Activated CD8-positive, alpha-beta memory T cell treated with anti-CD3 and anti-CD28 coated beads for 24 hours (primary cell): ENCODE results near the gene POGK.
"Not testable (repeated sequence)": the region's sequence is repeated elsewhere in the genome, so short reads cannot be mapped to it uniquely, and the experiment has no call there.

Experiments
- DNase-seq: peaks from one replicate; pipeline ENCODE4 v3.0.0-alpha.2; 2020

POGK gene

GRCh38 chr1:166838766-166839599, at the start of gene POGK:
Gene POGK, plus strand, starts transcription at chr1:166839475. Its CDS starts 1,482 bp downstream, at chr1:166840957.
- peak; percentile 92 for DNase-seq

- DNase-seq, result no peak
These were observed 42.5 kb upstream of the POGK start for GRCh38 chr1:166796620-166797236.

DNA sequence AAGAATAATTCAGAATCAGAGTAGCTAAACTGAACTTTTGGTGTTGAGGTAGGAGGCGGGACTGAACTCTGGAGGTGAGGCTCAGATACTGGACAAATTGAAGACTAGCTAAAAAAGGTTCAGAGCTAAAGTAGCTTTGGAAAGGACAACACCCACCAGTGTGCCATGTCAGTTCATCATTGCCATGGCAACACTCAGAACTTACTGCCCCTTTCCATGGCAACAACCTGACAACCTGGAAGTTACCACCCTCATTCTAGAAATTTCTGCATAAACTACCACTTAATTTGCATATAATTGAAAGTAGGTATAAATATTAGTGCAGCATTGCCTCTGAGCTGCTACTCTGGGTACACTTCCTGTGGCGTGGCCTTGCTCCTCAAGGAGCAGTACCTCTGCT, 30.3 kb upstream of the POGK start:
- no peak for DNase-seq

GRCh38 chr1:166811691-166812090, 27.6 kb upstream of the POGK start:
- no peak for DNase-seq

DNA sequence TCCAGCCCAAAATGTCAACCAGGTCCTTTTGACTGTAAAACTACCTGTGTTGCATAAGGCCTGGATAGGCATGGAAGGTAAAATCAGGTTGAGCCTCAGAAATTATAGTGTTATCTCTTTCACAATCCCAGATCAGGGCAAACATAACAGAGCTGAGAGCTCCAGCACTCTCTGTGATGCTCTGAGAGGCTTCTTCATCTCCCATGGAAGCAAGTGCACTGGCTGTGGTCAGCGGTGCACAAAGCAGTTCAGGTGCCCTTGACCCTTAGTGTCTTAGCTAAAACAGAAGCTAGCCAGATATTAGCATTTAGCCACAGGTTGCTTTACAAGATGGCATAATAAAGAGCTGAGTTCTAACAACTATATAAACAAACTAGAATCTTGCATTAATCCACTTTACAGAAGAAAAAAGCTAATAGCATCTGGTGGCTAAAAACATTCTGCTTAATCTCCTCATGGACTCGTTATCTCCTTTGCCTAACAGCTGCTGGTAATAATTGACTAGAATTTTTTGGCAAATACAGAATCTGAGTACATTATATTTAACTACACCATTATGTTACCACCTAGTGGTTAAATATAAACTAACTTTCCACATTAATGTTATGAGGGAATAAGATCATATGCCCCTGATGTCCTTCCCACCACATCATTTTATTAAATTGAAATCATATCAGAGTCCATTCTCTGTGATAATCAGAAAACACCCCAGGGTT, 25.6 kb upstream of the POGK start:
- no peak for DNase-seq

- no peak for DNase-seq
These were observed 24.7 kb upstream of the POGK start for GRCh38 chr1:166814611-166815010.

DNA sequence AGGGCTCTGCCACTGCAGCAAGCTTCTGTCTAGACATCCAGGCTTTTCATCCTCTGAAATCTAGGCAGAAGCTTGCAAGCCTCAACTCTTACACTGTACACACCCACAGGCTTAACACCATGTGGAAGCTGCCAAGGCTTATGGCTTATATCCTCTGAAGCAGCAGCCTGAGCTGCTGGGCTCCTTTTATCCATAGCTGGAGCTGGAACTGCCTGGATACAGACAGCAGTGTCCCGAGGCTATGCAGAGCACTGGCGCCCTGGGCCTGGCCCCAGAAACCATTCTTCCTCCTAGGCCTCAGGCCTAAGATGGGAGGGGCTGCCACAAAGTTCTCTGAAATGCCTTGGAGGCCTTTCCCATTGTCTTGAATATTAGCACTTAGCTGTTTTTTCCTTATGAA, 19.3 kb upstream of the POGK start:
- no peak for DNase-seq

GRCh38 chr1:166822385-166822784, 16.9 kb upstream of the POGK start:
- no peak for DNase-seq

- no peak for DNase-seq
These were observed 11.8 kb upstream of the POGK start for GRCh38 chr1:166827426-166827825.

DNA sequence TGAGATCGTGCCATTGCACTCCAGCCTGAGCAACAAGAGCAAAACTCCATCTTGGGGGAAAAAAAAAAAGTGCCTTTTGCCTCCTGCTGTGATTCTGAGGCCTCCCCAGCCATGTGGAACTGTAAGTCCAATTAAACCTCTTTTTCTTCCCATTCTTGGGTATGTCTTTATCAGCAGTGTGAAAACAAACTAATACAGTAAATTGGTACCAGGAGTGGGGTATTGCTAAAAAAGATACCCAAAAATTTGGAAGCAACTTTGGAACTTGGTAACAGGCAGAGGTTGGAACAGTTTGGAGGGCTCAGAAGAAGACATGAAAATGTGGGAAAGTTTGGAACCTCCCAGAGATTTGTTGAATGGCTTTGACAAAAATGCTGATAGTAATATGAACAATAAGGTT, 9.5 kb upstream of the POGK start:
- DNase-seq, result not testable (repeated sequence)

- no peak for DNase-seq
These were observed 2.5 kb upstream of the POGK start for GRCh38 chr1:166836733-166837132.

DNA sequence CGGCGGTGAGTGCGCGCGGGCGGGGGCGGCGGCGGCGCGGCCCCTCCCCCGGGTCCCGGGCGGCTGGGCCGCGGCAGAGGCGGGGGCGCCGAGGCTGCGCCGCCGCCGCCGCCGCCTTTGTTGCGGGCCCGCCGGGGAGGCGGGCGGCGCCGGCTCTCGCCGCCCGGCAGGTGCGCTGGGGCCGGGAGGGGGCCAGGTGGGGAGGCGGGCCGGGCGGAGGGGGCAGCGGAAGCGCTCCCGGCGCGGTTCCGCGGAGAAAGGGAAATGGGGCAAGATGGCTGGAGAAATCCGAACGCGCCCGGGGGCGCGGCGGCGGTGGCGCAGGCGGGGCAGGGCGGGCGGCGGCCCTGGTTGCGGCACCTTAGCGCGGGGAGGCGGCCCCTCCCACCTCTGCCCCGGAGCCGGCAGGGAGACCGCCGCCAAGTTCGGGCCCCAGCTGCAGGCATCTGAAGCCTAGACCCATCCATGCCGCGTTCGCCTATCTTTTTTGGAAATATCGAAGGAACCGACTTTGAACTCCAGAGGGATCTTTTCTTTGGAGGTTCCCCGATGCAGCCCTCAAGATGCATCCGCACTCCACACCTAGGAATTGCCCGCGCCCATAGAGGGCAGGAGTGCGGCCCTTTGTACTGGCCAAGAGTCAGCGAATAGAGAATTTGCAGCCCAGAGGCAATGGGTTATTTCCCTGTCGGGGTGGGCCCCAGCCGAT, 479 bp downstream of the POGK start:
- DNase-seq, result peak; percentile 83

DNA sequence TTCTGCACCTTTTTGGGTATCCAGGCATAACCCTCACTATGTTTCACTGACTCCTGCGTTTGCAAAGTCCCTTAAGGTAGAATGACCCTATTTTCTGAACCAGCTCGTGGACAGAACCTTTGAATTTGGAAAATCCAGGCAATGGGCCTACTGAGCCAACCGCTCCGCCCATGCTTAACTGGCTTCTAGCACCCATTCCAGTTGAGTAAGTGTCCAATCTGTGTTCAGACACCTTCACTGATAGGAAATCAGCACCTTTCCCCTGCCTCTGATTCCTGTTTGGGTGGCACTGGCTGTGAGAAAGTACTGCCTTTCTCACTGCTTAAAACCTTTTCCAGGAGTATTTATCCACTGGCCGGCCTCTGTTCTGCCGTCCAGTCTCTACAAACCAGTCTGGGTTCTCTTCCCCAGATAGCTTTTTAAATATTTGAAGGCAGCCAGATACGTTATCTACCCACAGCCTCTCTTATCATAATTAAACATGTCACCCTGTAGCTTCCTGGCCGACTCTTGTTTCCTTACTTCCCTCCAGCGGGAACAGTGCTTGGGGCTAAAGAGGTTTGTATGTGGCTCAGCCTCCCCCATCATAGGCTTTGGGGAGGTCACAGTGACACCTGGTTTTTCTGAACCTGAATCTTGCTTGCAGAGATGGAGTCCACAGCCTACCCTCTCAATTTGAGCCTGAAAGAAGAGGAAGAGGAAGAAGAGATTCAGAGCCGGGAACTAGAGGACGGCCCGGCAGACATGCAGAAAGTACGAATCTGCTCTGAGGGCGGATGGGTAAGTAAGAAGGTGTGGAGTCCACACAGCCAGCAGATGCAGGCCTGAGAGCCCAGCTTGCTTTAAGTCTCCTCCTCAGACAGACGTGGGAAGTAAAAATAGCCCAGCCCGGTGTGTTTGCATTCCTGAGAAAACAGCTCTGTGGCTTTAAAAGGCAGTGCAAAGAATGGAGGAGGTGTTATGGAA, 1.3 kb downstream of the POGK start:
- DNase-seq, result no peak

GRCh38 chr1:166843322-166843721, 4.0 kb downstream of the POGK start:
- no peak for DNase-seq

GRCh38 chr1:166843769-166844596, 4.7 kb downstream of the POGK start:
- DNase-seq, result no peak

DNA sequence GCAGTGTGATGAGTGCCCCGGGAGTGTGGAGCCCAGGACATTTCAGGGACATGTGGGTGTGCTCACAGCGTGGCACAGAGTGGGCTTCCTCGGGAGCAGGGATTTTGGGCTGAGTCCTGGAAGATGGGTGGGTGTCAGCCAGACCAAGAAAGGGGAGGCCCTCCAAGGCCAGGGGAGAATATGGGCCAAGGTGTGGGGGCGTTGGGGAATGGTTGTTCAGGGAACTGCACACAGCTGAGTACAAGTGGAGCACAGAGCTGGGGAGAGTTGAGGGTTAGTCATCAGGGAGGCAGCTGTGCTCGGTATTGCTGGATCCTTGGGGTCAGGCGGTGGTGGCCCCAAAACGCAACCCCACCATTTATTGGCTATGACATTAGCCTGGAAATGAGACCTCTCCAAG, 5.5 kb downstream of the POGK start:
- DNase-seq, result no peak

GRCh38 chr1:166848193-166848592, 8.9 kb downstream of the POGK start:
- DNase-seq, result no peak

- DNase-seq, result no peak
These were observed 9.9 kb downstream of the POGK start for GRCh38 chr1:166849135-166849534.

DNA sequence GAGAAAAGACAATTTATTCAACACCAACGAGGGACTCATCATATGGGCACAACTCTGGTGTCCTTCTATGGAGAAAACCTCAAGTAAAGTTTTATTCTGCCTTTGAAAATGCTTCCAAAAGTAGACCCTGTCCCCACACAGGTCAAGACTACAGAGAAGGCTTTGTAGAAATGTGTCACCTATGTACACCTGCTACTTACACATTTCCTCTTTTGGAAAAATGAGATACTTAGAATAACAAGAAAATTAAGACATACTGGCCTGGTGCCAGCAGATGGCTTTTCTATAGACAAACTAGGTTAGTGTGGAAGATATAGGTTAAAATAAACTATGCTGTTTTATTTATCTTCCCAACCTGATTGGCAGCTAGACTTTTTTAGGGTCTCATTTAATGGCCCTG, 13.6 kb downstream of the POGK start:
- DNase-seq, result no peak

DNA sequence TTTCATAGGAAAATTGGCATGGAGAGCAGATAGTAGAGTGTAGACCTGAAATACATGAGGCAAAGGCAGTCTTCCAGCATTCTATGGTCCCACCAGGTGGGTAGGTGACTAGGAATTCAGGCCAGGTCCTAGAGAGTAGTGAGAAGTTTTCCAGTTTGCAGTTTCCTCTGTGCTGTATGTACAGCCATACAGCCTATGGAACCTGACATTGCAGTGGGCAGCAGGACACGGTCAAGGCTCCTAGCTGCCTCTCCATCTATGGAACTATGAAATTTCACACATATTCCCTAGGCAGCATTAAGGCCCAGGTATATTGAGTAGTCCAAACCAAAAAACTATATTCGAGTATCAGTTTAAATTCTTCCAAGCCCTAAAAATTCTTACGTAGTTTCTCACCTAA, 16.3 kb downstream of the POGK start:
- DNase-seq, result no peak

DNA sequence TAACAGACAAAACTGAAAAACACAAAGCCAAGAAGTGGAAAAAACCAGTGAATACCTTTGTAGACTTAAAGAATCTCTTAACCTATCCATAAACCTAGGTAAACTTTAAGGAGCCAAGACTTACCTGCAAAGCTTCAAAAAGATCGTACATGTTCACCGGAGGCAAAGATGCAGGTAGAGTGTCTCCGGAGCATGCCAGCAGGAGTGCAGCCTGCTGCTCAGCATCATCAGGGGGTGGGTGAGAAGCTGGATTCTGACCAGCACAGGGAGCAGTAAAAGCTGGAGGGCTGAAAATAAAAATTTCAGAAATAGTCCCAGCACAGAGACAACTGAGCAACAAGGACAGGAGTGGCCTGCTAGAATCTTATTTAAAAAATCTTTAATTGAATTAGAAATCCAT, 18.7 kb downstream of the POGK start:
- DNase-seq, result no peak
